GM21526 (cell line): ENCODE measurements around the gene IL18BP.

ENCODE experiments used
- ATAC-seq: cut with Tn5 transposase; IDR thresholded peaks from one replicate; pipeline ENCODE4 v1.9.1; 2021; ENCODE audit warnings: moderate library complexity; ENCODE audit not compliant: unreplicated experiment, low FRiP score

IL18BP gene

DNA sequence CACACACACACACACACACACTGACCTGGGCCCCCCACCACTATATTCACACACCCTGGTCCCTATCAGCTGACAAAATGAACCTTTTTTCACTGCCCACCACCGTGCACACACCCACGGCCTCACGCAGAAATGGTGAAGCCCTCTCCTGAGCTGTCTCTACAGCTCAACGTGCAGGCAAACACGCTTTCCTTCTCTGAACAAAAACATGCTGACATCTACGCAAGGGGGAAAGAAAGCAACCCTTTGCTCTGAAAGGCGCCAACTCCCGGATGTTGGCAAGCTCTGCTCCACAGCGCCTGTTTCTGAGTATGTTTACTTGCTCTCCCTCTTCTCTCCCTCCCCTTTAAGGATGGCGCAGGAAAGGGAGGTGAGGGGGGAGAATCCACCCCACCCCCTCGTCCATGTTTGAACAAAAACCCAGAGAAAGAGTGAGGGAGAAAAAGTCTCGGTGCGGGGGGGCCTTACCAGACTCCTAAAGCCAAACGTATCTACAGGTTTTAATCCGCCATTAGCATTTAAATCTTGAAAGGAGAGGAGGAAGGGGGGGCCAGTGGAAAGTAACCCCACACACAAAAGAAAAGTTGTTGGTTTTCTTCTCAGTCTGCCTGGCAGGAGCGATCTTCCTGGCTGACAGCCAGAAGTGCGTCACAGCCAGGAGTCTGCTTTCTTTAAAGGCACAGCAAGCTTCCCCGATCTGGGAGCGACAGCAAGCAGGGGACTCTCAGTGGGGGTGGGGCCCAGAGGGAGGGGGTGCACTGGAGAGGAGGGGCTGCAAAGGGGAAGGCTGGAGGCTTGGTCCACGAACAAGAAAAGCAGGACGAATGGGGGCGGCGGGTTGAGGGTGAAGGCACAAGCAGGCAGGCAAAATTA, 42.0 kb downstream of the IL18BP start:
- ATAC-seq = no peak

DNA sequence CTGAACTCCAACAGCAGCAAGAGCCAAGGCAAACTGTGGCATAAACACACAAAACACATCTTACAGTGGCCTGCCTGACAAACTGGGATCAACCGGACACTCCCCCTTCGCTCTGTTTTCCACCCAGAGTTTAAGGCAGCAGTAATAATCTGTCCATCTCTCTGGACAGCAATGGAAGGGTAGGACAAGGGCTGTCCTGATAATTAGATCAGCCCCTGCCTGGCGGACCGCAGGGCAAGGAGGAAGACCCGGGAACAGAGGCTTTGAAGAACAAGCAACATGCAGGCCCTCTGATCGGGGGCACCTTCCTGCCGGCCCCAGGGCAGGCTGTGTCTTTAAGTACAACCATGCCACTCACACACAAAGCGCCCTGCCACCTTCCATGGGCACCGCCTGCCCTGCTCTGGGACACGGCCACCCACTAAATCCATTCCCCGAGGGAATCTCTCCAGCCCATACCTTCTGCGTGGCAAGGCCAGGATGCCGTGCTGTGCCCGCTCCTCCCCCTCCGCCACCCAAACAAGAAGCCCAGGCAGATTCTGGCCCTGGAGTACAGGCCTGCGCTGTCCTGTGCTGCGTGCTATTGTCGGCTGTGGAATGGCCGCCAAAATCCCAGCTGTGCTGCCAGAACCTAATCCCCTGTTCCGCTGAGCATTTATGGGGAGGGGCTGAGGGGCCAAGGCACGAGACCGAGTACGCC, 42.8 kb downstream of the IL18BP start:
- no peak for ATAC-seq

GRCh38 chr11:72042064-72042745, 43.5 kb downstream of the IL18BP start:
- ATAC-seq = no peak

DNA sequence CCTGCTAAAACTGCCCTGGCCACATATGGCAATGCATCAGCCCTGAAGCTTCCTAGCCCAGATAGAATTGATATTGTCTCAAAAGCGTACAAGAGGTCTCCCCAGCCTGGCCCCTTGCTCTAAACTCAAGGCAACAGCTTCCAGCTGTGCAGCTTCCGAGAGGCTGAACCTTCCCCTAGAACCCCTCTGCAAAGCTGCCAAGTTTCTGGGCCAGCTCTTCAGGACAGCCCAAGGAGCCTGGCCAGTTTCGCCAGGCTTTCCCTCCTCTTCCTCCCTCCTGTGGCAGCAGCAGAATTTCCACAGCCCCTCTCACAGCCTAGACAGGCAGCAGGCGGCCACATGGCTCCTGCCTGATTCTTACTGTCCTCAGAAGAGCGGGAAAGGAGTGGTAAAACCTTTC, 47.1 kb downstream of the IL18BP start:
- ATAC-seq = no peak

DNA sequence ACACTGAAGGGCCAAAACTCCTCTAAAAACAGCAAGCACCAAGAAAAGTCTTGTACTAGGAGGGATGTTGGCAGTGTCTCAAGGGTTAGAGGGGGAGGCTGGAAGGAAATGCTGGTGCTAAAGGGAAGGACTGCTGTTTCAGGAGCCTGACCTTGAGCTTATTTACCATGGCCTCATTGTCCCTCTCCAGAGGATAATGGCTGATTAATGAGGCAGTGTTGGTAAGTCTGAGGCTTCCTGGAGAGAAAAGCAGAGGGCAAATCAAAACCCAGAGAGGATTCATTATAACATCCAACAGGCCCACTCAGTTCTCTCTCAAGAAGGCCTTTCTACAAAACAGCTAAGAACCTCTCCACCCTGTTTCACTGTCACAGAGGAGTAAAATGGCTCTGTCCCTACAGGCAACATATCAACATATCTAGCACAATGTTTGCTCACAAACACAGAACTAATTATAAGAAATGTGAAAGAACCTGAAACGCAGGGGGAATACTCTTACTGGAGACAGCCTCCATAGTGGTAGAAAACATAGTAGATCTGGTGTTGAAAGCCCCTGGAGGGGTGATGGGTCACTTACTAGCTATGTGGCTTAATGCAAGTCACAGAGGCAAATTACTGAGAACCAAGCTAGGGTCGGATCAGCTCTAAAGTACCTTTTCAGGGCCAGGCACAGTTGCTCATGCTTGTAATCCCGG, 50.2 kb downstream of the IL18BP start:
- no peak for ATAC-seq
